Transverse colon (tissue), 4 donors: ENCODE results near the gene SLC26A8.

ENCODE experiments used
- EP300 ChIP-seq: sonication (generic); formaldehyde crosslinking; IDR thresholded peaks from one replicate; pipeline ENCODE4 v1.6.1; 2017; ENCODE audit warnings: antibody characterized with exemption, low read depth
- POLR2A ChIP-seq: fragments of 450-650 bp; IDR thresholded peaks from one replicate; pipeline ENCODE4 v1.6.1; 2016; ENCODE audit warnings: antibody characterized with exemption, mild to moderate bottlenecking, moderate library complexity
- POLR2AphosphoS5 ChIP-seq, 3 donors: sonication (generic); formaldehyde crosslinking; IDR thresholded peaks; one replicate each; pipeline ENCODE4 v1.6.1; 2016; ENCODE audit warnings: antibody characterized with exemption in 3 of 3
- TF ChIP-seq, protein P1 (sequence below), 5 experiments: fragments of 200-600 bp in 3 of 5; fragments of 450-650 bp in 2 of 5; sonication (generic) in 3 of 5; IDR thresholded peaks; 1 replicate in 2 of 5; 2 replicates in 3 of 5; pipeline ENCODE4 v1.5.1; 2016 to 2017; ENCODE audit warnings: antibody characterized with exemption in 5 of 5, inconsistent platforms in 3 of 5, mild to moderate bottlenecking in 2 of 5, moderate library complexity in 1 of 5

DNA sequence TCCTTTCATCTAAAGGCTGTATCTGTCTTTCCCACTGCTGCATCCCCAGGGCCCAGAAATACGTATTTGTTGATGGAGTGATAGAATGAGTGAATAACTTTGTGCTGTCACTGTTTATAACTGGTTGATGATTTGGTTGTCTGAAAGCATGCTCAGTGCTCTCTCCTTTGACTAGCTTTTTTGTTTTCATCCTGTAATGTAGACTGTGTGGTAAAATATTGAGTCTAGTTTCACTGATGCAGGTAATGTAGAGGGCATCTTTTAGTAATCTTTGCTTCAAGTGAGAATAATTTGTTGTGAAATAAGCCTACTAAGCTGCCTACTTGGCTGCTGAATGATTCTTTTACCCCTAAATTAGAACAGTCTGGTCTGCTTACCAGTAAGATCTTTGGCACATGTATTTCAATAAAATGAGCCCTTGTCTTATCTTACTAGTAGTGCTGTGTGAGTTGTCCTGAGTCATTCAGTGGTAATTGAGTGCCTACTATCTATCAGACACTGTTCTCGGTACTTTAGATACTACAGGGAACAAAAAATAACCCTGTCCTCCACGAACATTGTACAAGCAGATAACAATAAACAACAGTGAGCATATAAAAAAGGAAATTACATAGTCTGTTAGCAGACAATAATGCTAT lies 43.1 kb upstream of the SLC26A8 start:
- TF ChIP-seq, protein P1, sequence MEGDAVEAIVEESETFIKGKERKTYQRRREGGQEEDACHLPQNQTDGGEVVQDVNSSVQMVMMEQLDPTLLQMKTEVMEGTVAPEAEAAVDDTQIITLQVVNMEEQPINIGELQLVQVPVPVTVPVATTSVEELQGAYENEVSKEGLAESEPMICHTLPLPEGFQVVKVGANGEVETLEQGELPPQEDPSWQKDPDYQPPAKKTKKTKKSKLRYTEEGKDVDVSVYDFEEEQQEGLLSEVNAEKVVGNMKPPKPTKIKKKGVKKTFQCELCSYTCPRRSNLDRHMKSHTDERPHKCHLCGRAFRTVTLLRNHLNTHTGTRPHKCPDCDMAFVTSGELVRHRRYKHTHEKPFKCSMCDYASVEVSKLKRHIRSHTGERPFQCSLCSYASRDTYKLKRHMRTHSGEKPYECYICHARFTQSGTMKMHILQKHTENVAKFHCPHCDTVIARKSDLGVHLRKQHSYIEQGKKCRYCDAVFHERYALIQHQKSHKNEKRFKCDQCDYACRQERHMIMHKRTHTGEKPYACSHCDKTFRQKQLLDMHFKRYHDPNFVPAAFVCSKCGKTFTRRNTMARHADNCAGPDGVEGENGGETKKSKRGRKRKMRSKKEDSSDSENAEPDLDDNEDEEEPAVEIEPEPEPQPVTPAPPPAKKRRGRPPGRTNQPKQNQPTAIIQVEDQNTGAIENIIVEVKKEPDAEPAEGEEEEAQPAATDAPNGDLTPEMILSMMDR (IDR thresholded peaks at IDR 0.05): no peak
- TF ChIP-seq POLR2AphosphoS5 (IDR thresholded peaks at IDR 0.05): no peak
- TF ChIP-seq POLR2A: no peak
- TF ChIP-seq EP300: no peak
